HTR-8/SVneo (cell line): Measurements from ENCODE around the gene HSPA2.
"Not testable (repeated sequence)": the region's sequence is repeated elsewhere in the genome, so short reads cannot be mapped to it uniquely, and the experiment has no call there.

Experiments
- DNase-seq: peaks from one replicate; pipeline ENCODE4 v3.0.0; 2011; ENCODE audit warnings: low spot score, mixed read lengths; ENCODE audit not compliant: insufficient read length
- FAIRE-seq: peaks from 2 replicates; lab custom pipeline; 2011; peaks lifted over from hg19 to GRCh38; lab: Jason Lieb, UNC

The HSPA2 gene

DNA sequence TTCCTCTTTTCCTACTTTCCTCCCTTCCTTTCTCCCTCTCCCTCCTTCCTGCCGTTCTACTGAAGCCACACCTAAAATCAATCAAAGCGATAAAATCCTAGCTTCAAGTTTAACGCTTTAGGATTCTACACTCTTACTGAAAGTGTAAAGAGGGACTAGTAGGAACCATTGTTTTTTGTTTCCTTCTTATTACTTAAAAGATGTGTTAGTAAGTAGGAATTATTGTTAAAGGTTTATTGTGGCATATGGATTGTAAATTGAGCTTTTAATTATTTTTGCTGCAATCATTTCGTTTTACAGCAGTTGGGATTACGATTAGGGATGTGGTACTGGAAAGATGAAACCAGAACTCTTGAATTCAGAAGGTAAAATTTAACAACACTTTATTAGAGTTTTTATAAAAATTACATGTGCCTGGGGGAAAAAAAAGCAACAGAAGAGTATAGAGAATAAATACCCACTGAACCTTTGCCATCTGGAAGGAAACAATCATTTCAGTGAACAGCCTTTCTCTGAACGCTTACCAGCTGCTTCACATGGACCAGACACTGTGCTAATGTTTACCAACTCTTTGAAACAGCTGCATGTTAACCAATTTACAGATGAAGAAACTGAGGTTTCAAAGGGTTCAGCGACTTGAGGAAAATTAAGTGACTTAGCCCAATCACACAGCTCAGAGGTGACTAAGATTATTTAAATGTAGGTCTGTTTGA lies 10.2 kb downstream of the HSPA2 start:
- no peak for DNase-seq
- FAIRE-seq: peak; percentile 76

- FAIRE-seq: peak; percentile 93
Observed at GRCh38 chr14:64554556-64554955, 14.0 kb downstream of the HSPA2 start.

DNA sequence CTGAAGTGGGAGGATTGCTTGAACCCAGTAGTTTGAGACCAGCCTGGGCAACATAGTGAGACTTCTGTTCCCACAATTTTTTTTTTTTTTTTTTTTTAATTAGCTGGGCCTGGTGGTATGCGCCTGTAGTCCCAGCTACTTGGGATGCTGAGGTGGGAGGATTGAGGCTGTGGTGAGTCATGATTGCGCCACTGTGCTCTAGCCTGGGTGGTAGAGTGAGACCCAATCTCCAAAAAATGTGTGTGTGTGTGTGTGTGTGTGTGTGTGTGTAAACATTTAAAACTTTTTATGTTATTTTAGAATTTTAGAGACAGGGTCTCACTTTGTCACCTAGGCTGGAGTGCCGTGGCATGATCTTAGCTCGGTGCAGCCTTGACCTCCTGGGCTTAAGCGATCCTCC lies 16.0 kb downstream of the HSPA2 start:
- FAIRE-seq: peak; percentile 98

More at GRCh38 chr14:64554556-64554955, 14.0 kb downstream of the HSPA2 start:
- DNase-seq: no peak

GRCh38 chr14:64558216-64558615 lies 17.7 kb downstream of the HSPA2 start:
- DNase-seq: not testable (repeated sequence)
- peak; percentile 87 for FAIRE-seq

More for the DNA sequence above, 16.0 kb downstream of the HSPA2 start:
- no peak for DNase-seq

- no peak for FAIRE-seq
- DNase-seq: no peak
Observed at GRCh38 chr14:64561631-64562030, 21.1 kb downstream of the HSPA2 start.

GRCh38 chr14:64562436-64562835 lies 21.9 kb downstream of the HSPA2 start:
- DNase-seq (no peak), FAIRE-seq (peak; percentile 95)

DNA sequence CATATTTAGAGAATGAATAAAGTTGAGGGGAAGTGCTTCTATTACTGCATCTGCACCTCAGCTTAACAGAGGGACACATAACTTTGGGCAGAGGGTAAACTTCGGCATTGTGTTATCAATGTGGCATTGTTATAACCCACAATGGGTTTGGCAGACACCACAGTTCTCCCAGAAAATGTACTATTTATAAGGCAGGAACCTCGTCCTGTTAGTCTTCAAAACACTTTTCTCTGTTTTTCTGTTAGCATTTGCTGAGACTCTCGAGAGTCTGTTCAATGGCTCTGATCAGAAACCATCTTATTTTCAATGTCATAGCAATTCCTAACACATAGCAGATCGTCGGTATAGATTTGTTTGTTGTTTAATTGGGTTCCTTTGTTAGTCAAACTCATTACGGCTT lies 23.2 kb downstream of the HSPA2 start:
- DNase-seq (no peak), FAIRE-seq (peak; percentile 89)

GRCh38 chr14:64566651-64567122 lies 26.1 kb downstream of the HSPA2 start:
- FAIRE-seq (peak; percentile 97), DNase-seq (no peak)

DNA sequence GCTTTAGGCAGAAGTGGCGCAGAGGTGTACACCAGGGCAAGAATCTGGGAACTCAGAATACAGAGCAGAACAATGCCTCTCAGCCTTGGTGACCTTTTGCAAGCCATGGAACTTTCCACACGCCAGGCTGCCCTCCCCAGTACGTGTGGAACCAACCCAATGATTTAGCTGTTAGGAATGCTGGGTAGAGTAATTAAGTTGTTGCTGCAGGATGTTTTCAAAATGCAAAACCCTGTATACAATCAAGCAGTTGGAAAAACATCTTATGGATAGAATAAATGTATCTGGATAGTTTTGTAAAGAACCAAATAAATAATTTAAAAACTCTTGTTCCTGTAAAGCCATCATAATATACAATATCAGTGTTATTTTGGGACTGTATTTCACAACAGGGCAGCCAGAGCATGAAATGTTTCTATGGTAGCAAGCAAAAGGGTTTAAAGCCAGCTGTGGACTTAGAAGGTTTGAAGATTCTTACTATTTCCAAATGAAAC lies 28.6 kb downstream of the HSPA2 start:
- DNase-seq (peak; percentile 94), FAIRE-seq (peak; percentile 99)

DNA sequence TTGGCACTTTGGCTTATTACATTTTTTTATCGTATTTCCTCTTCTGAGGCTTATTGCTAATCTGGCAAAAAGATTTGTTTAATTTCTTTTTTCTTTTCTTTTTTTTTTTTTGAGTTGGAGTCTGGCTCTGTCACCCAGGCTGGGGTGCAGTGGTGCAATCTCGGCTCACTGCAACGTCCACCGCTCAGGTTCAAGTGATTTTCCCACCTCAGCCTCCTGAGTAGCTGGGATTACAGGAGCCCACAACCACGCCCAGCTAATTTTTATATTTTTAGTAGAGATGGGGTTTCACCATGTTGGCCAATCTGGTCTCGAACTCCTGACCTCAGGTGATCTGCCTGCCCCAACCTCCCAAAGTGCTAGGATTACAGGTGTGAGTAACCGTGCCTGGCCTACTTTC lies 29.1 kb downstream of the HSPA2 start:
- not testable (repeated sequence) for DNase-seq, FAIRE-seq

GRCh38 chr14:64572386-64573104 lies 32.0 kb downstream of the HSPA2 start:
- no peak for DNase-seq
- FAIRE-seq: peak; percentile 96

- no peak for DNase-seq
- no peak for FAIRE-seq
Observed at GRCh38 chr14:64573109-64573508, 32.6 kb downstream of the HSPA2 start.

- DNase-seq (no peak), FAIRE-seq (peak; percentile 93)
Observed at GRCh38 chr14:64574371-64575107, 34.0 kb downstream of the HSPA2 start.

GRCh38 chr14:64577211-64577610 lies 36.7 kb downstream of the HSPA2 start:
- no peak for FAIRE-seq
- no peak for DNase-seq

DNA sequence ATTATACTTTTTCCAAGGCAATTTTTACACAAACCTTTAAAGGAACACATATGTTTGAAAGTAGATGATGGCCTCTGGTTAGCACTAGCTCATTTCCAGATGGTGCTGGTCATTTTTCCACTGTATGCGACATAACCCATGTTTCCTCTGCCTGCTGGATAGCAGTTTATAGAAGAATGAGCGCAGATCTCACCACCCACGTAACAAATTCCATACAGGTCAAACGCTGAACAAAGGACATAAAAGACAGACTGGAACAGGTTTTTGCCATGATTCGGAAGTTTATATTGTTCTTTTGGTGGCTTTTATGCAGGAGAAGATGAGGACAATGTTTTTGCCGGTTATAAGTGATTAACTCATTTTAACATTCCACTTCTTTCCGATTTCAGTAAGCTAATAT lies 39.9 kb downstream of the HSPA2 start:
- no peak for DNase-seq
- peak; percentile 95 for FAIRE-seq

- DNase-seq: no peak
- FAIRE-seq: no peak
Observed at GRCh38 chr14:64581363-64581762, 40.8 kb downstream of the HSPA2 start.

- no peak for DNase-seq
- FAIRE-seq: no peak
Observed at GRCh38 chr14:64581817-64582216, 41.3 kb downstream of the HSPA2 start.

- FAIRE-seq (no peak), DNase-seq (no peak)
Observed at GRCh38 chr14:64584190-64584589, 43.6 kb downstream of the HSPA2 start.

DNA sequence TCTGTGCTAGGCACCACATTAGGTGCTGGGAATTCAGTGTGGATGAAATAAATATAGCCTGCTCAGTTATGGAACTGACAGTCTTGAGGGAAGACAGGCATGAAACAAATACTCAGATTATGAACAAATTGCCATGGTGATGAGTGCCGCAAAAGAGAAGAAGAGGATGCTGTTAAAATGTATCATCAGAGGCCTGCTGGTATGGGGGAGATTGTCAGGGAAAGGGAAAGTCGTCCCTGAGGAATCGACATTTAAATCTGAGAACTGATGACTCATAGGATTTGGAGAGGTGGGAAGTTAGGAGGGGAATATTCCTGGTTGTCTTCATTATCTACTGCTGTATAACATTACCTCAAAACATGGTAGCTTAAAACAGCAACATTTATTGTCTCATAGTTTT lies 51.3 kb downstream of the HSPA2 start:
- DNase-seq (peak; percentile 67), FAIRE-seq (peak; percentile 95)
